Measurements from ENCODE around the gene SEC24D.

Gene SEC24D

DNA sequence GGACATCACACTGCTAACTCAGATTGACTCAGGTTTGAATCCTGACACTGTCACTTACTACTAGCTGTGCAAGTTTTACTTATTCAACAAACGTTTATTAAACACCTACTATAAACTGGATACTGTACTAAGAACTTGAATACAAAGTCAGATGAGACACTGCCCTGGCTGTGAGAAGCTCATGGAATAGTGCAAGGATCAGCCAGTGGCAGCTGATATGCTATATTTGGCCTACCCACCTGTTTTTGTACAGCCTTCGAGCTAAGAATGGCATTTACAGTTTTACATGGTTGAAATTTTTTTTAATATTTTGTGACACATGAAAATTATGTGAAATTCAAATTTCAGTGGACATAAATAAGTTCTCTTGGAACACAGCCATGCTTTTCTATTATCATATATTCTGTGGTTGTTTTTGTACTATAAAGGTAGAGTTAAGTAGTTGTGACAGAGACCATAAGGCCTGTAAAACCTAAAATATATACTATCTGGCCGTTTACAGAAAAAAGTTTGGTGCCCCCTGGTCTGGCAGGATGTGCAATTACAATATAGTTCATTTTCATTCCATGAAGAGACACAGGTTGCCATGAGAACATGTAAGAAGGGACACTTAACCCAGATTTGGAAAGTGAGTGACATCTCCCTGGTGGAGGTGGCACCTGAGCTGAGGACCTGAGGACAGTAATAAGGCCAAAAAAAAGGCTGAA lies 3.4 kb upstream of the SEC24D start:
- DNase-seq: no peak

DNA sequence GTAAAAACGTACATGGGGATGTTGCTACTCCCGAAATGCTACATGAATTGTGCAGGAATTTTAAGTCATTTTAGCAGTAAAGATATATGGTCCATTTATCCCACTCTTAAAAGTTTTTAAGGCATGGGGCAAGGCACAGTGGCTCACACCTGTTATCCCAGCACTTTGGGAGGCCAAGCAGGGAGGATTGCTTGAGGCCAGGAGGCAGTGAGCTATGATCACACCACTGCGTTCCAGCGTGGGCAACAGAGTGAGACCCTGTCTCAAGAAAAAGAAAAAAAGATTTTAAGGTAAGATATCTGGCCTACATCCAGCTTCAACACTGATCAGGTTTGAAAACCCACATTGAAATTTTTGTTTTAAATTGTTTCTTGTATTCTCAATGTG lies 1.2 kb upstream of the SEC24D start:
- DNase-seq: no peak

DNA sequence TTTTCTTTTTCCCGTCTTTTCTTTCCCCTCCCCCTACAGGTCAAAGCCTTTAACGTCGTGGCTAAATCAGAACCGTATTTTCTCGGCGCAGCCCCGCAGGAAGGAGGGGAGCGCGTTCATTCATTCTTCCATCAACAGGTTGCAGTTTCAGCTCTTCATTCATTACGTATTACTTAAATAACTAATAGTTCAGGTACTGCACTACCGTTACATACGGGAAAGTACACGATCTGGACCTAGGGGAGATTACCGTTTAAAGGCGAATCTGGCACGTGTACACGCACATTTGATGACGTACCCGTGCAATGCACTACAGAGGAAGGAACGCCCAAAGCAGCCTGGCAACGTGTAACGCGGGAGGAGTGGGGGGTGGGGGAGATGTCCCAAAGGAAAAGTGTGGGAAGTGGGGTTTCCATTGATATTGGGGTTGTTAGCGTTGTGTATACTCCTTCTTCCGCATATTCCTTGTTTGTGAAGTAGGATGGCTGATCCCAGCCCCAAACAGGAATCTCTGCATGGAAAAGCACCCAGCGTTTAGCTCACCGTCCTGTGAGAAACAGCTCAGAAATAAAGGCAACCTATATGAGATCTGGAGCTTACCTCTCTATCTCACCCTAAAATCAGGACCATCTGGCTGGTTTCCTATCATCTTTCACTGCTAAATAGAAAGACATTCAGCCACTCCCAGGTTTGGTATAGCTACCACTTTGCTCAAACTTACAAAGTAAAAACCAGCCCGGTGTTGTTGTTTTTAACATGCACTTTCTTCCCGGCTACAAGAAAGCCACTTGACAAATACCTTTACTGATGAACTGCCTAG lies 585 bp upstream of the SEC24D start:
- DNase-seq: no peak

GRCh38 chr4:118834960-118835569 lies 861 bp downstream of the SEC24D start:
- DNase-seq: peak; percentile 20

- no peak for DNase-seq
These were observed 1.9 kb downstream of the SEC24D start for GRCh38 chr4:118834070-118834469.

- no peak for DNase-seq
These were observed 2.6 kb downstream of the SEC24D start for GRCh38 chr4:118833192-118833820.

DNA sequence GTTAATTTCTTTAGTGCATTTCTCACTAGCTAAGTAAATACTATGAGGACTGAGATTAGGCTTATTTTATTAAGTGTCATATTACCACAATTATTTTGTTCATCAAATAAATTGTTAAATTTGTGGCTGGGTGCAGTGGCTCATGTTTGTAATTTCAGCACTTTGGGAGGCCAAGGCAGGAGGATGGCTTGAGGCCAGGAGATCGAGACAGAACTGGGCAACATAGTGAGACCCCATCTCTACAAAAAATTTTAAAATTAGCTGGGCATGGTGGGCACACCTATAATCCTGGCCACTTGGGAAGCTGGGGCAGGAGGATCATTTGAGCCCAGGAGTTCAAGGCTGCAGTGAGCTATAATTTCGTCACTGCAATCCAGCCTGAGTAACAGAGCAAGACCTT lies 6.8 kb downstream of the SEC24D start:
- no peak for DNase-seq

GRCh38 chr4:118826723-118827444 lies 9.0 kb downstream of the SEC24D start:
- DNase-seq: no peak

- DNase-seq: no peak
These were observed 10.1 kb downstream of the SEC24D start for GRCh38 chr4:118825799-118826198.

DNA sequence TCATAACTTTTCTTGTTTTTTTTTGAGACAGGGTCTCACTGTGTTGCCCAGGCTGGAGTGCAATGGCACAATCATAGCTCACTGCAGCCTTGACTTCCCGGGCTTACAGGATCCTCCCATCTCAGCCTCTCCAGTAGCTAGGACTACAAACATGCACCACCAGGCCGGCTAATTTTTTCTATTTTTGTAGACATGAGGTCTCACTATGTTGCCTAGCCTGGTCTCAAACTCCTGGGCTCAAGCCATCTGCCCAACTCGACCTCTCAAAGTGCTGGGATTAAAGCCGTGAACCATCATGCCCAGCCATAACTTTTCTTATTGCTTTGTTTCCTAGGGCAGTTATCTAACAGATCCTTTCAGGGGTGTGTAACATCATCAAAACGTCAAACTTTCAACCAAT lies 11.8 kb downstream of the SEC24D start:
- DNase-seq: no peak

DNA sequence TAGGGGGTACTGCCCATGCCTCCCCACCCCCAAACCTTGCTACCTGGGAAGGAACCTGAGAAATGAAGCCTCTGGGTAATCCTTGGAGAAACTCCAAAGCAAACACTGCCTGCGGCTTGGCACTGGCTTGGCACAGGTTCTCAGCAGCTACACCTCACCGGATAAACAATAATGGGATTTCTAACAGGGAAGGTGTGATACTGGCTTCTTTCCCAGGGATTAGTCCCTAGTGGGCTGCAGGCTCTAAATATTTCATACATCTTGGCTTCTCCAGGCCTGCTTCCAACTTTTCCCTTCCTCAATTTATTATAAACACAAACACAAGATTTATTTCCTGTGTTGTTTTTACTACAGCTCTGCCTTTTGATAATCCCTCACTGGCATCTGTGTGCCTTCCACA lies 12.5 kb downstream of the SEC24D start:
- no peak for DNase-seq

DNA sequence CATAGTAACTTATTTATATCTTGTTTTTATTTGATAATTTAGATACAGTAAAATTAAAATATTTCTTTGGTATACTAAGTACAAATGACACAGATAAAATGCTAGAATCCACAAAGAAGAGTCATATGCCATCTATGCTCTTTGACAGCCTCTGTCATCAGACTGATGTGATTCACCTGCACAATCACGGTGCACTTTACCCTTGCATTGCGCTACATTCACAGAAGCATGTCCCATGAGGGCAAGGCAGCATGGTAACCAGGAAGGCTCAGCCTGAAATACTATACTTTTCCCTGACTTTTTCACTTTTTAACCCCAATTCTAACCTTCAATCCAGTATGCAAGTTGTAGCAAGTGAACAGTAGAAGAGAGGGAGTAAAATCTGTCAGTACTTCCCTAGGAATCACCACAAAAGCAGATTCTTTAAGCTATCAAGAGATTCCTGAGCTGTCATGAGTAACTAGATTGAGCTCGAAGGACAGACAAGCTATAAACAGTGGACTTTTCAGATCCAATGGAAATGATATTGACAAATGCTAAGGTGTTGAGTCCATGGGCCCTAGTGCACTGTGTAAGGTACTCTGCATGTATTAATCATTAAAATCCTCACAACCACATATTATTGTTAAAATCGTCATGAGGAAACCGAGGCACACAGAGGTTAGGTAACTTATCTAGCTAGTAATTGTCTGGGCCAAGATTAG lies 14.2 kb downstream of the SEC24D start:
- DNase-seq: no peak

GRCh38 chr4:118817178-118817930 lies 18.6 kb downstream of the SEC24D start:
- no peak for DNase-seq

GRCh38 chr4:118816538-118817177 lies 19.3 kb downstream of the SEC24D start:
- no peak for DNase-seq

- DNase-seq: no peak
These were observed 21.0 kb downstream of the SEC24D start for GRCh38 chr4:118814891-118815290.

DNA sequence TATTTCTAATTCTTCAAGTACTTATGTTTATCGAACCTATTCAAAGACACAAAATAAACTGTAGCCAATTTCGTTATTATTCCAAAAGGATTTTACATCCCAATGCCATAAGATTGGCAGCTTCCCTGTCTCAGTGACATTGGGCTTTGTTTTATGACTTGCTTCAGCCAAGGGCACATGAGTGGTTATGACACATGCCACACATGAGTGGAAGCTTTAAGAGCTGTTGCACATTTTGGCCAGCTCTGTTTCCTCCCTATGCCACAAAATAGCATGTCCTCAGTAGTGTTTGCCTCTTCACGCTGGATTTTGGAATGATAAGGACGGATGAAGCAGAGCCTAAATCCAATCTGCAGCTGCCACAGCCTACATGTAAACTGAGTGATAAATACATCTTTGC lies 21.9 kb downstream of the SEC24D start:
- DNase-seq: no peak

DNA sequence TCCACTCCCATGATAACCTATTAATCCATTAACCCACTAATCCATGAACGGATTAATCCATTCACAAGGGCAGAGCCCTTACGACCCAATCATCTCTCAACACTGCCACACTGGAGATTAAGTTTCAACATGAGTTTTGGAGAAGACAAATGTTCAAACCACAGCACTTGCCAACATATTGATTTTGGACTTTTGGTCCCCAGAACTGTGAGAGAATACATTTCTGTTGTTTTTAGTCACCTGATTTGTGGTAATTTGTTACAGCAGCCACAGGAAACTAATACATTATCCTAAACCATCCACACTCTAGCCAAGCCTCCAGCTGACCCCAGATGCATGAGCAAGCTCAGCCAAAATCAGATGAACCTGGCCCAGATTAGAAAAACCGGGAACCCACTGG lies 22.4 kb downstream of the SEC24D start:
- no peak for DNase-seq

- DNase-seq: no peak
These were observed 24.1 kb downstream of the SEC24D start for GRCh38 chr4:118811832-118812231.

- DNase-seq: no peak
These were observed 24.7 kb downstream of the SEC24D start for GRCh38 chr4:118810991-118811764.

DNA sequence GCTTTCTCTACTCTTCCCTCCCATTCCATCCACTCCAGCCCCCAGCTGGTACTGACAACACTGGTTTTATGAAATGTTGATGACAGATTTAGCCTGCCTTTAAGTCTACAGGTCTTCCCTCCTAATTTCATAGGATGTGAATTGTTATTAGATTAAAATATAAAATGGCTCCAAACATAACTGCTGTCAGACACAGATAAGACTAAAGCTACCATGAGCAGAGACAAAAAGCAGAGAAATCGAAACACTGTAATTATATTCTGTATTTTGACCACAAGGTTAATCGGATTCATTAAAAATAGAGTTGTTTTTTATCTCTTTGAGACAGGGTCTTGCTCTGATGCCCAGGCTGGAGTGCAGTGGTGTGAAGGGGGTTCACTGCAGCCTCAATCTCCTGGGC lies 28.3 kb downstream of the SEC24D start:
- DNase-seq: no peak

All from 8988T (cell line).